GM06990 (cell line): ENCODE data around the gene OPN5.

ENCODE experiments used
- DNase-seq: peaks from one replicate; pipeline ENCODE4 v3.0.0-alpha.2; 2011; ENCODE audit not compliant: insufficient read length; ENCODE audit errors: extremely low read depth
- H3K27me3 ChIP-seq: replicated peaks from 2 replicates; pipeline ENCODE4 v1.6.0; 2011; ENCODE audit warnings: low read length; ENCODE audit not compliant: control insufficient read depth, insufficient read depth
- H3K36me3 ChIP-seq: 2 replicates; pipeline ENCODE4 v1.5.1; 2011; ENCODE audit warnings: low read length; ENCODE audit not compliant: control insufficient read depth, insufficient read depth
- H3K4me3 ChIP-seq: replicated peaks from 2 replicates; pipeline ENCODE4 v1.5.1; 2011; ENCODE audit warnings: low read depth, mild to moderate bottlenecking, control low read depth, low read length
- CTCF ChIP-seq: IDR thresholded peaks from 2 replicates; pipeline ENCODE4 v1.5.1; 2011; ENCODE audit warnings: low read length, control low read depth, mild to moderate bottlenecking, inconsistent platforms; ENCODE audit not compliant: insufficient read depth, poor library complexity, severe bottlenecking

The OPN5 gene, protein sequence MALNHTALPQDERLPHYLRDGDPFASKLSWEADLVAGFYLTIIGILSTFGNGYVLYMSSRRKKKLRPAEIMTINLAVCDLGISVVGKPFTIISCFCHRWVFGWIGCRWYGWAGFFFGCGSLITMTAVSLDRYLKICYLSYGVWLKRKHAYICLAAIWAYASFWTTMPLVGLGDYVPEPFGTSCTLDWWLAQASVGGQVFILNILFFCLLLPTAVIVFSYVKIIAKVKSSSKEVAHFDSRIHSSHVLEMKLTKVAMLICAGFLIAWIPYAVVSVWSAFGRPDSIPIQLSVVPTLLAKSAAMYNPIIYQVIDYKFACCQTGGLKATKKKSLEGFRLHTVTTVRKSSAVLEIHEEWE

DNA sequence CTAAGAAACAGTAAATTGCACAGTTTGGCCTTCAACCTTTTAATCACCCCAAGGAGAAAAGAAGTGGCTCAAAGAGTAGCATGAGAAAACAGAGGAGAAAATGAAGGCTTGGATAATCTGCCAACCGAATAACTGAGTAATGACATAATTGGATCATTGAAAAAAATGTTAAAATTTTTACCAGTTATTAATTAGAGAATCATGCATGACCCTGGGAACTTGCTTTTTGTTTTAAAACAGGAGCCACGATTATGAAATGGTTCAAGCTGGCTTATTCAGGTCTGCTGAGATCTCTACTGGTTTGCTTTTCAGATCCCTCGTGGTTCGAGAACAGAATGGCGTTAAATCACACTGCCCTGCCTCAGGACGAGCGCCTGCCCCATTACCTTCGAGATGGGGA is at the start of gene OPN5:
OPN5 (plus strand) TSS at position 301 of the 400 bp plus-strand sequence; CDS start at position 336, 35 bp downstream.
- DNase-seq: no peak
- TF ChIP-seq CTCF: no peak
- Histone ChIP-seq H3K36me3 (no peaks in the 10 kb centered on the region), H3K27me3 (no peaks in the 10 kb centered on the region), H3K4me3 (no peak within 1 kb of the TSS)

DNA sequence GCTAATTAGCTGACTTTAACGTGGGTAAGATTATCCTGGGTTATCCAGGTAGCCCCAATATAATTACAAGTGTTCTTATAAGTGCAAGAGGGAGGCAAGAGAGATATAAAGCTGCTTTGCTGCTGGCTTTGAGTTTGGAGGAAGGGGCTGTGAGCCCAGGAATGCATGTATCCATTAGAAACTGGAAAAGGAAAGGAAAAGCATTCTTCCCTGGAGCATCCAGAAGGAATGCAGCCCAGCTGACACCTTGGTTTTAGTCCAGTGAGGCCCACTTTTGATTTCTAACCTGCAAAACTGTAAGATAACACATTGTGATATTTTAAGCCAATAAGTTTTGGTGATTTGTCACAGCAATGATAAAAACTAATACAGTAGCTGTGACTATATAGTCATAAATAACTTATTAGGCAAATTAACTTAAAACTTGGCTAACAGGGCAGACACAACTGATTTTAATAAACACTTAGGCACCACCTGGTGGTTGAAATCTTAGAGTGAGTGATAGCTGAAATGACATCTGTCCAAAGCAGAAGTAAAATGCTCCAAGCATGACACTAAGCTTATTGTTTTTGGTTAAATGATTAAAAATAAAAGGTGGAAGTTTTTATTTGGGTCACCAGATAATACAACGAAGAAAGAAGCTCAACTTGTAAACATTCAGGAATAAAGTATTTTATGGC is 47.8 kb upstream of the OPN5 start:
- DNase-seq: peak; percentile 22
- no peaks in the 10 kb centered on the region for H3K36me3 ChIP-seq
- no peaks in the 10 kb centered on the region for H3K27me3 ChIP-seq
- no peak overlapping the region for H3K4me3 ChIP-seq
- peak; percentile 52 for TF ChIP-seq CTCF

GRCh38 chr6:47734831-47735481 is 46.9 kb upstream of the OPN5 start:
- DNase-seq: no peak
- no peak for TF ChIP-seq CTCF
- no peaks in the 10 kb centered on the region for H3K36me3 ChIP-seq
- no peaks in the 10 kb centered on the region for H3K27me3 ChIP-seq
- H3K4me3 ChIP-seq: no peak overlapping the region

- no peak for DNase-seq
- Histone ChIP-seq H3K27me3 (no peaks in the 10 kb centered on the region), H3K4me3 (no peak overlapping the region), H3K36me3 (no peaks in the 10 kb centered on the region)
- TF ChIP-seq CTCF: no peak
Observed at GRCh38 chr6:47736083-47736700, 45.6 kb upstream of the OPN5 start.

GRCh38 chr6:47737406-47737805 is 44.4 kb upstream of the OPN5 start:
- H3K27me3 ChIP-seq: no peaks in the 10 kb centered on the region
- no peak overlapping the region for H3K4me3 ChIP-seq
- DNase-seq: no peak
- no peak for TF ChIP-seq CTCF
- H3K36me3 ChIP-seq: no peaks in the 10 kb centered on the region
